Measurements from ENCODE around the gene FNDC3B. TPM values are rescaled to one million over a fixed set of nuclear protein-coding genes. Genes with fewer than 3 reads are reported as not detected.

Gene FNDC3B
- total and polyA plus RNA-seq, 2 donors from 2014 or later, result 11.8 to 185 TPM

GRCh38 chr3:172259726-172260248 is 220.4 kb downstream of the FNDC3B start:
- Histone ChIP-seq H3K27me3 (ENCODE audit: control insufficient read depth, insufficient read depth, low read length) (no peaks in the 10 kb centered on the region), H3K27ac (ENCODE audit: low read depth in 2 of 2, low read length in 2 of 2) (no peak overlapping the region), H3K36me3 (ENCODE audit: control insufficient read depth in 2 of 3, insufficient read depth in 3 of 3, low read length in 3 of 3) (no peaks in the 10 kb centered on the region), H3K9me3 (ENCODE audit: control insufficient read depth in 2 of 3, insufficient read depth in 1 of 3, low read length in 3 of 3) (no peaks in the 10 kb centered on the region), H3K4me1 (ENCODE audit: control insufficient read depth in 2 of 3, insufficient read depth in 2 of 3, low read depth in 1 of 3, low read length in 3 of 3) (peaks cover 3 to 11% (median 8%) of the 10 kb centered on the region in 3 donors), H3K9ac (ENCODE audit: low read length in 3 of 3) (no peak overlapping the region), H3K4me3 (ENCODE audit: low read length in 3 of 3) (no peak overlapping the region)
- FAIRE-seq (no peak), DNase-seq (peak in 1 of 5 donors; percentile 50)
- no peak for TF ChIP-seq CTCF (IDR thresholded peaks at IDR 0.05; ENCODE audit: borderline replicate concordance, extremely low read depth, insufficient read depth)
- intact Hi-C loops (cut with DNase I), result no loop called here

- Histone ChIP-seq H3K27me3 (ENCODE audit: control insufficient read depth, insufficient read depth, low read length) (no peaks in the 10 kb centered on the region), H3K4me1 (ENCODE audit: control insufficient read depth in 2 of 3, insufficient read depth in 2 of 3, low read depth in 1 of 3, low read length in 3 of 3) (peaks cover 3 to 11% (median 8%) of the 10 kb centered on the region in 3 donors), H3K27ac (ENCODE audit: low read depth in 2 of 2, low read length in 2 of 2) (peak overlapping the region in 1 of 2 donors; percentile 17), H3K9ac (ENCODE audit: low read length in 3 of 3) (no peak overlapping the region), H3K9me3 (ENCODE audit: control insufficient read depth in 2 of 3, insufficient read depth in 1 of 3, low read length in 3 of 3) (no peaks in the 10 kb centered on the region), H3K36me3 (ENCODE audit: control insufficient read depth in 2 of 3, insufficient read depth in 3 of 3, low read length in 3 of 3) (no peaks in the 10 kb centered on the region), H3K4me3 (ENCODE audit: low read length in 3 of 3) (no peak overlapping the region)
- intact Hi-C loops (cut with DNase I), result no loop called here
- DNase-seq (no peak), FAIRE-seq (no peak)
- no peak for TF ChIP-seq CTCF (IDR thresholded peaks at IDR 0.05; ENCODE audit: borderline replicate concordance, extremely low read depth, insufficient read depth)
Measured at GRCh38 chr3:172260381-172260780, 221.0 kb downstream of the FNDC3B start.

GRCh38 chr3:172261054-172261453 is 221.7 kb downstream of the FNDC3B start:
- Histone ChIP-seq H3K36me3 (ENCODE audit: control insufficient read depth in 2 of 3, insufficient read depth in 3 of 3, low read length in 3 of 3) (no peaks in the 10 kb centered on the region), H3K4me1 (ENCODE audit: control insufficient read depth in 2 of 3, insufficient read depth in 2 of 3, low read depth in 1 of 3, low read length in 3 of 3) (peaks cover 3 to 11% (median 8%) of the 10 kb centered on the region in 3 donors), H3K4me3 (ENCODE audit: low read length in 3 of 3) (no peak overlapping the region), H3K27ac (ENCODE audit: low read depth in 2 of 2, low read length in 2 of 2) (peak overlapping the region in 1 of 2 donors; percentile 17), H3K9ac (ENCODE audit: low read length in 3 of 3) (no peak overlapping the region), H3K9me3 (ENCODE audit: control insufficient read depth in 2 of 3, insufficient read depth in 1 of 3, low read length in 3 of 3) (no peaks in the 10 kb centered on the region), H3K27me3 (ENCODE audit: control insufficient read depth, insufficient read depth, low read length) (no peaks in the 10 kb centered on the region)
- no peak for DNase-seq
- no peak for TF ChIP-seq CTCF (IDR thresholded peaks at IDR 0.05; ENCODE audit: borderline replicate concordance, extremely low read depth, insufficient read depth)
- intact Hi-C loops (cut with DNase I), result no loop called here
- FAIRE-seq, result no peak
